ENCODE results near the gene KCNK1.

GRCh38 chr1:233587196-233587595 lies 26.7 kb upstream of the KCNK1 start:
- no peak for TF ChIP-seq CTCF (IDR thresholded peaks at IDR 0.05)
- no peak for TF ChIP-seq POLR2A (IDR thresholded peaks at IDR 0.05)
